ENCODE results near the gene PRKCH.

Gene PRKCH

GRCh38 chr14:61368781-61369453 lies 47.5 kb downstream of the PRKCH start:
- DNase-seq, result no peak

DNA sequence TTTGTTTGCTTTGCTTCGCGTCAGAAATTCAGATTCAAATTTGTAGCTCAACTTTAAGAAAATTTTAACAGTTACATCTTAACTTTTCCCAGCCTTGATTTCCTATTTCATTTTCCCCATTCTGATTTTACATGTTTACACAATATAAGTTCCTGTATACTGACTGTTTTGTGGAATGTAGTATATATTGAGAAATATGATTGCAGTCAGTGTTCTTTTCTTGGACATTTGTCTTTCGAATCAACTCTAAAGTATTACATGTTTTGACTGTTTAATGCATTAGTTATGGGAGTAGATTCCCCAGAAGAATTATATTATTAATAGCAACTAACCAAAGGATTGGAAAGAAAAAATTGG lies 48.1 kb downstream of the PRKCH start:
- no peak for DNase-seq

DNA sequence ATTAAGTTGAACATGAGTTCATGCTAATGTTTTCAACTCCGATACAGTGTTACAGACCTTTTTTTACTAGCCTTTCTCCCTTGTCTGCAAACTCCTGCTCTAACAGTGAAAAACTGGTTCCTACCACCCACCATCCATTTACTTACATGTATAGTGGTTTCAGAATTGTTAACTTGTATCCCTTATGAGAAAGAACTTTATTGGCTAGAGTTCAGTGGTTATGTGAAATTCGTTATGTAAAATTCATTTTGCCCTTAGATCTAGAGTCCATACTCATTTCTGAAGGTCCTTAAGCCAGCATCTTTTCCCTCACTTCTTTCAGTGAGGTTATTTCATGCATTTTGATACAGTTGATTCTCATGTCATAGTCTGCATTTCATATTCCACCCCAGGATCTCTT lies 51.0 kb downstream of the PRKCH start:
- no peak for DNase-seq

- no peak for DNase-seq
These were observed 51.6 kb downstream of the PRKCH start for GRCh38 chr14:61372842-61373555.

DNA sequence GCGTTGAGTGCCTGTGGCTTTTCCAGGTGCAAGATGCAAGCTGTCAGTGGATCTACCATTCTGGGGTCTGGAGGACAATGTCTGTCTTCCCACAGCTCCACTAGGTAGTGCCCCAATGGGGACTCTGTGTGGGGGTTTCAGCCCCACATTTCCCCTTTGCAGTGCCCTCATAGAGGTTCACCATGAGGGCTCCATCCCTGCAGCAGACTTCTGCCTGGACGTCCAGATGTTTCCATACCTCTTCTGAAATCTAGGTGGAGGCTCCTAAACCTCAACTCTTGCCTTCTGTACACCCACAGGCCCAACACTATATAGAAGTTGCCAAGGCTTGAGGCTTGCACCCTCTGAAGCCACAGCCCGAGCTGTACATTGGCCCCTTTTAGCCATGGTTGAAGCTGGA lies 52.9 kb downstream of the PRKCH start:
- DNase-seq, result no peak

GRCh38 chr14:61375218-61375617 lies 53.8 kb downstream of the PRKCH start:
- DNase-seq, result no peak

GRCh38 chr14:61376314-61376713 lies 54.9 kb downstream of the PRKCH start:
- DNase-seq, result no peak

DNA sequence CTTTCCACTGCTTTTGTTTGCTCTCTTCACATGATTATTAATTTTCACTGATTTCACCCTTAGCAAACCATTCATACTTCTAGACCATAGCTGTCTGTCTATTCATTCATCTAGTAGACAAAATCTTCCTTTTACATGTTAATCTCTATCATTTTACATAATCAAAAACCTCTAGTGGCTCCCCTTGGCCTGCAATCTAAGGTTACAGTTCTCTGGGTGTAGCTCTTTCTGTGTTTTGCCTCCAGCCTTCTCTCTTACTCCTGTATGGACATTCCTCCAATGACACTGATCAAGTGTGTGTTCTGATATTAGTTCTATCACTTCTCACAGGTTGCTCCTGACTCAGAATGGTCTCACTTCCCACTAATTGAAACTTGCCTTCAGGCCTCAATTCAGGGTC lies 56.4 kb downstream of the PRKCH start:
- DNase-seq, result no peak

- DNase-seq, result peak; percentile 16
These were observed 58.3 kb downstream of the PRKCH start for GRCh38 chr14:61379639-61380184.

- no peak for DNase-seq
These were observed 59.6 kb downstream of the PRKCH start for GRCh38 chr14:61380984-61381383.

DNA sequence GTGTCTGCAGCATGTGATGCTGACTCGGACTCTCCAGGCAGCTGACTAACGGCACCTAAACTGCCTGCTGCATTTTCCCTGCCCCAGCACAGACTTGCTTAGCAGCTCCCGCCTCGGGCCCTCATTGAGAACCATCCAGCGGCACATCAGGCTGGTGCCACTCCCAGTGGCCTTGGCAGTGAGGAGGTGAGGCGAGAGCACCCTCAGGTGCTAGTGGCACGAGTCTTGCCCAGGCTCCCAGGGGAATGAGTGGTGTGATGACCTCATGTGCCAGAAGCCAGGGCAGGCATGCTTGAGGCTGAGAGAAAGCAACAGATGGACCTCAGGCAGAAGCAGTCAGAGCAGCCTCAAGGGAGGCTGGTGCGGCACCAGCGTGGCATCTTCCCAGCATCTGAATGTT lies 60.2 kb downstream of the PRKCH start:
- DNase-seq, result no peak

DNA sequence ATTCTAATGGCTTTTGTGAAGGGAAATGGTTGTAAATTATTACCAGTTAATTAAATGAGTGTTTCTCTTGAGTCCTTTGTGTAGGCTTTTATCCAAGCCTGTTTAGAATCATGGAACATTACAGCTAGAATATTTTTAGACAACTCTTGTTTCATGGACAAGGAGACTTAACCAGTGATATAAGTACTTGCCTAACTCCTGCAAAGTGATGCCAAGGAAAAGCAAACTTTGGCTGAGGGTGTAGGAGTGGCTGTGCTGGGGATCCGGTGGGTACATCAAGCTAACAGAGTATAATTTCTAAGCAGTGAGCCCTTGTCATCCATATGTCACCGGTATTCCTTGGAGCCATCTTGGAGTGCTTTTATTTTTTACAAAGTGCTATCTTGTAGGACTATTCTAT lies 61.5 kb downstream of the PRKCH start:
- no peak for DNase-seq

GRCh38 chr14:61385002-61385685 lies 63.8 kb downstream of the PRKCH start:
- DNase-seq, result peak; percentile 50

- no peak for DNase-seq
These were observed 64.9 kb downstream of the PRKCH start for GRCh38 chr14:61386173-61386772.

DNA sequence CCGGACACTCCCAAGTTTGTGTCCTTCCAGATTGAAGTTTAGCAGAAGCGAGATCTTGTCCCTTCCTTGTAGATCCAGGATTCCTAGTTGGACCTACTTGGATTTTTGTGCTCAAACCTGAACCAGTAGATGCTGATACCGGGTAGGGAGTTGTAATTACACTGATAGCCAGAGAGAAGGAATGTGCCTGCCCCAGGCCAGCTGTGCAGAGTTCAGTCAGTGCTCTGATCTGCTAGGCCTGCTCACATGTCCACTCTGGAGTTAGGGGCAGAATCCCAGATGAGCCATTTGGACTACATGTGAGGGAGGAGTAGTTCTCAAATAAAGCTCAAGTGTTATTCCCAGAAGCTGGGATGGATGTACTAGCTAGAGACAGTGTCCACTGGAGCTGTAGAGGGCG lies 65.7 kb downstream of the PRKCH start:
- no peak for DNase-seq

- peak; percentile 9 for DNase-seq
These were observed 67.0 kb downstream of the PRKCH start for GRCh38 chr14:61388173-61388975.

GRCh38 chr14:61388976-61389576 lies 67.7 kb downstream of the PRKCH start:
- no peak for DNase-seq

DNA sequence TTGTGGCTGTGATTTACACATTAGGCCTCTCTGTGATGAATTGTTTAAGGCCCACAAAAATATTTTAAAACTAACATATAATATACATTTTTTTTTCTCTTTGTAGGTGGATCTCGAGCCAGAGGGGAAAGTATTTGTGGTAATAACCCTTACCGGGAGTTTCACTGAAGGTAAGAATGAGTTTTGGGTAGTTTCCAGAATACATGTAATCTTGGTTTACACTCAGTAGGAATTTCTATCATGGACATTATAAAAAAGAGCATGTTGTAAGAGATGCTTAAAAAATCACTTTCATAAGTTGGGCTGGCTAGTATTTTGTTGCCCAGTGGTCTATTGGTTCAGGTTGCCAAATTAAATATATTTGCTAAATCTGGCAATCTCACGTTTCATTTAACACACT lies 69.7 kb downstream of the PRKCH start:
- DNase-seq, result no peak

DNA sequence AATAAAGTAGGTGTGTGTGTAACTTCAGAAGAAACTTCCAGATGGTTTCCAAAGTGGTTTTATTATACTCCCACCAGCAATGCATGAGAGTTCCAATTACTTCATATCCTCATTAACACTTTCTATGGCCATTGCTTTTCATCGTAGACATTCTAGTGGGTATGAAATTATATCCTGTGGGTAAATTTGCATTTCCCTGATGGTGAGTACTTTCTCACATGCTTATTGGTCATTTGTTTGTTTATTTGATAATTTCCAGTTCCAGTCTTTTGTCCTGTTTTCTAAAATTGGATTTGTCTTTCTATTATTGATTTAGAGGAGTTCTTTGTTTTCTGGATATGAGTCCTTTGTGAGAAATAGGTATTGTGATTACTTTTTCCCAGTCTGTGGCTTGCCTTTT lies 70.9 kb downstream of the PRKCH start:
- no peak for DNase-seq

GRCh38 chr14:61394542-61394941 lies 73.2 kb downstream of the PRKCH start:
- DNase-seq, result no peak

GRCh38 chr14:61395115-61395725 lies 73.8 kb downstream of the PRKCH start:
- no peak for DNase-seq

DNA sequence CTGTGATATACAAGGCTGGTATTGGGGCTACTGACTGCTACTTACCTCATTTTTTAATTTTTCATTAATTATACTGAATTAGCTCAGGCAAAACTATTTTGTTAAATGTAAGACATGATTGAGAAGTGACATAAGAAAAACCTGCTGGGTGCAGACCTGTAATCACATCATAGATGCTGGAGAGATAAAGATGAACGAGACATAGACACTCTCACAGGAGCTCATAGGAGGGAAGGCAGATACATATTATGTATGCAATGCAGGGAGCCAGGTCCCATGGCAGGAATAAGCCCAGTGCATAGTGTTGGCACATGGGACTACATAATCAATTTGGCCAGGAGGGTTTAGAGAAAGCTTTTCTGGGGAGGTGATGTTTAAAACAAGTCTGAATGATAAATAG lies 74.9 kb downstream of the PRKCH start:
- no peak for DNase-seq

All from CD4-positive, alpha-beta T cell treated with Interferon gamma for 1 hour (primary cell).